HG03520 (cell line): Measurements from ENCODE around the gene GOLGA3.
"Not testable (repeated sequence)": the region's sequence is repeated elsewhere in the genome, so short reads cannot be mapped to it uniquely, and the experiment has no call there.

ENCODE experiments used
- ATAC-seq: cut with Tn5 transposase; IDR thresholded peaks from one replicate; pipeline ENCODE4 v1.9.1; 2021; ENCODE audit warnings: mild to moderate bottlenecking, moderate library complexity; ENCODE audit not compliant: unreplicated experiment

Gene GOLGA3

GRCh38 chr12:132813443-132813842 is 15.2 kb downstream of the GOLGA3 start:
- no peak for ATAC-seq

- ATAC-seq = no peak
Observed at GRCh38 chr12:132812631-132813305, 15.9 kb downstream of the GOLGA3 start.

- ATAC-seq = not testable (repeated sequence)
Observed at GRCh38 chr12:132809391-132809790, 19.3 kb downstream of the GOLGA3 start.

GRCh38 chr12:132807295-132808092 is 21.2 kb downstream of the GOLGA3 start:
- ATAC-seq = no peak

GRCh38 chr12:132806857-132807256 is 21.8 kb downstream of the GOLGA3 start:
- ATAC-seq = no peak

- no peak for ATAC-seq
Observed at GRCh38 chr12:132804426-132804861, 24.2 kb downstream of the GOLGA3 start.

GRCh38 chr12:132803888-132804287 is 24.8 kb downstream of the GOLGA3 start:
- no peak for ATAC-seq

GRCh38 chr12:132803125-132803524 is 25.5 kb downstream of the GOLGA3 start:
- ATAC-seq = no peak

GRCh38 chr12:132801741-132802140 is 26.9 kb downstream of the GOLGA3 start:
- no peak for ATAC-seq

GRCh38 chr12:132798836-132799235 is 29.8 kb downstream of the GOLGA3 start:
- ATAC-seq = no peak

GRCh38 chr12:132797820-132798570 is 30.7 kb downstream of the GOLGA3 start:
- no peak for ATAC-seq

GRCh38 chr12:132795847-132796246 is 32.8 kb downstream of the GOLGA3 start:
- no peak for ATAC-seq

GRCh38 chr12:132791940-132792339 is 36.7 kb downstream of the GOLGA3 start:
- not testable (repeated sequence) for ATAC-seq

- no peak for ATAC-seq
Observed at GRCh38 chr12:132789099-132789471, 39.6 kb downstream of the GOLGA3 start.

GRCh38 chr12:132788375-132789098 is 40.1 kb downstream of the GOLGA3 start:
- ATAC-seq = no peak

GRCh38 chr12:132787877-132788276 is 40.8 kb downstream of the GOLGA3 start:
- no peak for ATAC-seq

- no peak for ATAC-seq
Observed at GRCh38 chr12:132786192-132786591, 42.5 kb downstream of the GOLGA3 start.

- ATAC-seq = no peak
Observed at GRCh38 chr12:132784580-132784979, 44.1 kb downstream of the GOLGA3 start.

- no peak for ATAC-seq
Observed at GRCh38 chr12:132783917-132784531, 44.6 kb downstream of the GOLGA3 start.

GRCh38 chr12:132781938-132782337 is 46.7 kb downstream of the GOLGA3 start:
- ATAC-seq = no peak
